ENCODE data around the gene NAB1. TPM values are rescaled to one million over a fixed set of nuclear protein-coding genes. Genes with fewer than 3 reads are reported as not detected.
"Not testable (repeated sequence)": the region's sequence is repeated elsewhere in the genome, so short reads cannot be mapped to it uniquely, and the experiment has no call there.

Gene NAB1
- total and polyA plus RNA-seq, 7 donors = 2.6 to 16.9 (median 7.2) TPM

DNA sequence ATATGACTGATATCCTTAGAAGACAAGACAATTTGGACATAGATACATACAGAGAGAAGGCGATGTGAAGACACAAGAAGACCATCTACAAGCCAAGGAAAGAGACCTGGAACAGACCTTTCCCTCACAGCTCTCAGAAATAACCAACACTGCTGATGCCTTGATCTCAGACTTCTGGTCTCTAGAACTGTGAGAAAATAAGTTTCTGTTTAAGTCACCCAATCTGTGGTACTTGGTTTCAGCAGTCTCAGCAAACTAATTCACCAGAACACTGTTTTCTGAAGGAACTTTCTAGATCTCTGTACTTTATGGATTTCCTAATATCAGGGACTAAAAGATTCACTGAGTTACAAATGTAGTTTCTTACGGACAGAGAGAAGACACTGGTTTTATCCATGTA lies 58.8 kb downstream of the NAB1 start:
- H3K9me3 ChIP-seq = no peaks in the 10 kb centered on the region
- 89 to 90% (median 90%) methylated on average over 2 of the region's 2 CpGs for WGBS, 3 donors
- intact Hi-C loops (cut with DNase I) = no loop called here
- no peak overlapping the region for H3K4me3 ChIP-seq
- no peaks in the 10 kb centered on the region for H3K36me3 ChIP-seq (ENCODE audit: insufficient read depth in 1 of 2, low read depth in 1 of 2)
- H3K27ac ChIP-seq = no peak overlapping the region
- DNase-seq (no peak), ATAC-seq (no peak)
- TF ChIP-seq, protein P1, sequence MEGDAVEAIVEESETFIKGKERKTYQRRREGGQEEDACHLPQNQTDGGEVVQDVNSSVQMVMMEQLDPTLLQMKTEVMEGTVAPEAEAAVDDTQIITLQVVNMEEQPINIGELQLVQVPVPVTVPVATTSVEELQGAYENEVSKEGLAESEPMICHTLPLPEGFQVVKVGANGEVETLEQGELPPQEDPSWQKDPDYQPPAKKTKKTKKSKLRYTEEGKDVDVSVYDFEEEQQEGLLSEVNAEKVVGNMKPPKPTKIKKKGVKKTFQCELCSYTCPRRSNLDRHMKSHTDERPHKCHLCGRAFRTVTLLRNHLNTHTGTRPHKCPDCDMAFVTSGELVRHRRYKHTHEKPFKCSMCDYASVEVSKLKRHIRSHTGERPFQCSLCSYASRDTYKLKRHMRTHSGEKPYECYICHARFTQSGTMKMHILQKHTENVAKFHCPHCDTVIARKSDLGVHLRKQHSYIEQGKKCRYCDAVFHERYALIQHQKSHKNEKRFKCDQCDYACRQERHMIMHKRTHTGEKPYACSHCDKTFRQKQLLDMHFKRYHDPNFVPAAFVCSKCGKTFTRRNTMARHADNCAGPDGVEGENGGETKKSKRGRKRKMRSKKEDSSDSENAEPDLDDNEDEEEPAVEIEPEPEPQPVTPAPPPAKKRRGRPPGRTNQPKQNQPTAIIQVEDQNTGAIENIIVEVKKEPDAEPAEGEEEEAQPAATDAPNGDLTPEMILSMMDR (IDR thresholded peaks at IDR 0.05) = no peak
- no peaks in the 10 kb centered on the region for H3K27me3 ChIP-seq (ENCODE audit: insufficient read depth in 3 of 3, low read length in 2 of 3)
- H3K4me1 ChIP-seq = no peaks in the 10 kb centered on the region

DNA sequence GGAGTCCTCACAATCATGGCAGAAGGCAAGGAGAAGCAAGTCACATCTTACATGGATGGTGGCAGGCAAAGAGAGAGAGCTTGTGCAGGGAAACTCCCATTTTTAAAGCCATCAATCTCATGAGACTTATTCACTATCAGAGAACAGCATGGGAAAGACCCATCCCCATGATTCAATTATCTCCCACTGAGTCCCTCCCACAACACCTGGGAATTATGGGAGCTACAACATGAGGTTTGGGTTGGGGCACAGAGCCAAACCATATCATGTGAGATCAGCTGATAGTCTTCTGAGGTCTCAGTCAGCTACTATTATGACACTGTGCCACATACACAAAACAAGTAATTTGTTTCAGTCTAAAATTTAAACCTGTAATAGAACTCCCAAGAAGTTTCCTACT lies 59.8 kb downstream of the NAB1 start:
- H3K27ac ChIP-seq; H3K27me3 ChIP-seq (ENCODE audit: insufficient read depth in 3 of 3, low read length in 2 of 3); intact Hi-C loops (cut with DNase I); H3K9me3 ChIP-seq; H3K4me3 ChIP-seq; H3K36me3 ChIP-seq (ENCODE audit: insufficient read depth in 1 of 2, low read depth in 1 of 2); ATAC-seq; H3K4me1 ChIP-seq; DNase-seq: not testable (repeated sequence)

- no peaks in the 10 kb centered on the region for H3K9me3 ChIP-seq
- 82 to 85% (median 85%) methylated on average over 4 of the region's 4 CpGs for WGBS, 3 donors
- ATAC-seq (no peak), DNase-seq (no peak)
- no peaks in the 10 kb centered on the region for H3K4me1 ChIP-seq
- intact Hi-C loops (cut with DNase I) = no loop called here
- H3K27me3 ChIP-seq (ENCODE audit: insufficient read depth in 3 of 3, low read length in 2 of 3) = no peaks in the 10 kb centered on the region
- no peaks in the 10 kb centered on the region for H3K36me3 ChIP-seq (ENCODE audit: insufficient read depth in 1 of 2, low read depth in 1 of 2)
- TF ChIP-seq, protein P1 (IDR thresholded peaks at IDR 0.05) = no peak
- H3K27ac ChIP-seq = no peak overlapping the region
- no peak overlapping the region for H3K4me3 ChIP-seq
These were observed 62.2 kb downstream of the NAB1 start for GRCh38 chr2:190711069-190711468.

DNA sequence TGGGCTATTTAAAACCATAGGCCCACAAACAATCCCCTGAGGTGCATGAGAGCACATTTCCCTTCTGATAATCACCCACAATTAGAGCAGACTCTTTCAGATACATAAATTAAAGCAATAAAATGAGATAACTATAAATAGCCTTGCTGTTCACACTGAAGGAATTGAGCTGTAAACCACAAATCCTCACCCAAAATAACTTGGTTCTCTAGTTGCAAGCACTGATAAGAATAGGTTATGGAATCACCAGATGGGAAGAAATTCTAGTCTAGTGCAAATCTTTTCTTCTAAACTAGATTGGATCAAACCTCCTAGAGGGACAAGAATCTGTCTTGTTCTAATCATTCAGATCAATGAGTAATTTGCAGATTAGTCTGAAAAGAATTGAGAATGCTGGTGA lies 64.6 kb downstream of the NAB1 start:
- DNase-seq (no peak), ATAC-seq (no peak)
- no peak overlapping the region for H3K27ac ChIP-seq
- no peaks in the 10 kb centered on the region for H3K9me3 ChIP-seq
- no peak overlapping the region for H3K4me3 ChIP-seq
- H3K27me3 ChIP-seq (ENCODE audit: insufficient read depth in 3 of 3, low read length in 2 of 3) = no peaks in the 10 kb centered on the region
- intact Hi-C loops (cut with DNase I) = no loop called here
- no peaks in the 10 kb centered on the region for H3K4me1 ChIP-seq
- no peaks in the 10 kb centered on the region for H3K36me3 ChIP-seq (ENCODE audit: insufficient read depth in 1 of 2, low read depth in 1 of 2)
- TF ChIP-seq, protein P1 (IDR thresholded peaks at IDR 0.05) = no peak

GRCh38 chr2:190714958-190715357 lies 66.1 kb downstream of the NAB1 start:
- ATAC-seq (no peak), DNase-seq (no peak)
- Histone ChIP-seq H3K36me3 (ENCODE audit: insufficient read depth in 1 of 2, low read depth in 1 of 2) (no peaks in the 10 kb centered on the region), H3K4me1 (no peaks in the 10 kb centered on the region), H3K27ac (no peak overlapping the region), H3K27me3 (ENCODE audit: insufficient read depth in 3 of 3, low read length in 2 of 3) (no peaks in the 10 kb centered on the region), H3K9me3 (no peaks in the 10 kb centered on the region), H3K4me3 (no peak overlapping the region)
- intact Hi-C loops (cut with DNase I) = no loop called here
- 86 to 89% (median 88%) methylated on average over 5 of the region's 5 CpGs for WGBS, 3 donors
- TF ChIP-seq, protein P1 (IDR thresholded peaks at IDR 0.05) = no peak
